HEK293 (cell line): ENCODE data around the gene TMEM150A.

Source experiments
- CTCF ChIA-PET: fragments of 350-600 bp; formaldehyde crosslinking; extraction: SDS; loops from one replicate; lab custom pipeline; 2021; ENCODE audit warnings: antibody characterized with exemption; lab: Yijun Ruan, JAX
- POLR2A ChIA-PET: fragments of 300-600 bp; formaldehyde crosslinking; extraction: SDS; loops from one replicate; lab custom pipeline; 2020; ENCODE audit warnings: antibody characterized with exemption, inconsistent platforms; lab: Yijun Ruan, JAX
- H3K27ac ChIP-seq: fragments of 200-500 bp; sonication (Bioruptor generic); 2 replicates; pipeline ENCODE4 v1.5.1; 2014; ENCODE audit warnings: low read depth, low read length, control low read depth, inconsistent platforms; ENCODE audit errors: extremely low read depth
- H3K36me3 ChIP-seq, 2 experiments: fragments of 200-500 bp in 1 of 2; sonication (Bioruptor generic) in 1 of 2; 1 replicate in 1 of 2; 2 replicates in 1 of 2; pipeline ENCODE4 v1.5.1; 2014 to 2017; ENCODE audit warnings: inconsistent platforms in 2 of 2, low read length in 2 of 2; ENCODE audit not compliant: control insufficient read depth in 2 of 2, insufficient read depth in 1 of 2
- H3K4me1 ChIP-seq: fragments of 200-500 bp; sonication (Bioruptor generic); 2 replicates; pipeline ENCODE4 v1.5.1; 2014; ENCODE audit warnings: mild to moderate bottlenecking, low read length, inconsistent platforms; ENCODE audit not compliant: control insufficient read depth, insufficient read depth
- H3K4me3 ChIP-seq: 2 replicates; pipeline ENCODE4 v1.5.1; 2011; ENCODE audit warnings: low read depth, mild to moderate bottlenecking, control low read depth, low read length, moderate library complexity
- H3K9me3 ChIP-seq: fragments of 200-500 bp; sonication (Bioruptor generic); 2 replicates; pipeline ENCODE4 v1.5.1; 2014; ENCODE audit warnings: low read depth, low read length, inconsistent platforms; ENCODE audit not compliant: control insufficient read depth, insufficient read depth
- ATF2 ChIP-seq: fragments of 450-650 bp; formaldehyde crosslinking; IDR thresholded peaks from 2 replicates; pipeline ENCODE4 v1.5.1; 2016; ENCODE audit warnings: missing biosample characterization, missing genetic modification characterization, low read depth
- KLF16 ChIP-seq: fragments of 450-650 bp; formaldehyde crosslinking; IDR thresholded peaks from 2 replicates; pipeline ENCODE4 v1.5.1; 2017; ENCODE audit warnings: missing biosample characterization, missing genetic modification characterization
- KLF7 ChIP-seq: fragments of 450-650 bp; formaldehyde crosslinking; IDR thresholded peaks from 2 replicates; pipeline ENCODE4 v1.5.1; 2016; ENCODE audit warnings: missing biosample characterization, missing genetic modification characterization, borderline replicate concordance
- KLF9 ChIP-seq: fragments of 450-650 bp; formaldehyde crosslinking; IDR thresholded peaks from 2 replicates; pipeline ENCODE4 v1.5.1; 2016; ENCODE audit warnings: missing biosample characterization, missing genetic modification characterization, low read depth
- RBAK ChIP-seq: fragments of 450-650 bp; formaldehyde crosslinking; IDR thresholded peaks from 2 replicates; pipeline ENCODE4 v1.5.1; 2016; ENCODE audit warnings: missing biosample characterization, missing genetic modification characterization
- REPIN1 ChIP-seq: fragments of 450-650 bp; formaldehyde crosslinking; IDR thresholded peaks from 2 replicates; pipeline ENCODE4 v1.5.1; 2017; ENCODE audit warnings: missing biosample characterization, missing genetic modification characterization, low read depth
- SALL2 ChIP-seq: fragments of 450-650 bp; formaldehyde crosslinking; IDR thresholded peaks from 2 replicates; pipeline ENCODE4 v1.5.0; 2017; ENCODE audit warnings: missing biosample characterization, mild to moderate bottlenecking, missing genetic modification characterization, borderline replicate concordance
- SCRT2 ChIP-seq: fragments of 450-650 bp; formaldehyde crosslinking; IDR thresholded peaks from 2 replicates; pipeline ENCODE4 v1.5.1; 2016; ENCODE audit warnings: missing biosample characterization, missing genetic modification characterization
- ZFP69B ChIP-seq: fragments of 450-650 bp; formaldehyde crosslinking; IDR thresholded peaks from 2 replicates; pipeline ENCODE4 v1.5.1; 2016; ENCODE audit warnings: missing biosample characterization, missing genetic modification characterization
- ZNF132 ChIP-seq: fragments of 450-650 bp; formaldehyde crosslinking; IDR thresholded peaks from 2 replicates; pipeline ENCODE4 v1.5.1; 2017; ENCODE audit warnings: missing biosample characterization, missing genetic modification characterization, borderline replicate concordance
- ZNF214 ChIP-seq: fragments of 450-650 bp; formaldehyde crosslinking; IDR thresholded peaks from 2 replicates; pipeline ENCODE4 v1.5.1; 2017; ENCODE audit warnings: missing biosample characterization, mild to moderate bottlenecking, missing genetic modification characterization, borderline replicate concordance
- ZNF223 ChIP-seq: fragments of 450-650 bp; formaldehyde crosslinking; IDR thresholded peaks from 2 replicates; pipeline ENCODE4 v1.5.1; 2016; ENCODE audit warnings: missing biosample characterization, missing genetic modification characterization
- ZNF23 ChIP-seq: fragments of 450-650 bp; formaldehyde crosslinking; IDR thresholded peaks from 2 replicates; pipeline ENCODE4 v1.5.1; 2016; ENCODE audit warnings: missing biosample characterization, missing genetic modification characterization, borderline replicate concordance
- ZNF292 ChIP-seq: fragments of 450-650 bp; formaldehyde crosslinking; IDR thresholded peaks from 2 replicates; pipeline ENCODE4 v1.5.1; 2016; ENCODE audit warnings: low read depth, missing biosample characterization, missing genetic modification characterization, borderline replicate concordance
- ZNF391 ChIP-seq: fragments of 450-650 bp; formaldehyde crosslinking; IDR thresholded peaks from 2 replicates; pipeline ENCODE4 v1.5.1; 2016; ENCODE audit warnings: low read depth, missing biosample characterization, missing genetic modification characterization, borderline replicate concordance
- ZNF530 ChIP-seq: fragments of 450-650 bp; formaldehyde crosslinking; IDR thresholded peaks from 2 replicates; pipeline ENCODE4 v1.5.1; 2016; ENCODE audit warnings: low read depth, missing biosample characterization, missing genetic modification characterization
- ZNF571 ChIP-seq: fragments of 450-650 bp; formaldehyde crosslinking; IDR thresholded peaks from 2 replicates; pipeline ENCODE4 v1.5.0; 2017; ENCODE audit warnings: missing biosample characterization, missing genetic modification characterization
- ZNF596 ChIP-seq: fragments of 450-650 bp; IDR thresholded peaks from 2 replicates; pipeline ENCODE4 v1.5.0; 2018; ENCODE audit warnings: missing biosample characterization, mild to moderate bottlenecking, missing genetic modification characterization, moderate library complexity
- ZNF830 ChIP-seq: fragments of 450-650 bp; IDR thresholded peaks from 2 replicates; pipeline ENCODE4 v1.5.0; 2018; ENCODE audit warnings: missing biosample characterization, missing genetic modification characterization, low read depth, mild to moderate bottlenecking, moderate library complexity
- ZNF837 ChIP-seq: fragments of 450-650 bp; formaldehyde crosslinking; IDR thresholded peaks from 2 replicates; pipeline ENCODE4 v1.5.1; 2016; ENCODE audit warnings: missing biosample characterization, missing genetic modification characterization
- TF ChIP-seq, protein P1 (sequence below): fragments of 450-650 bp; formaldehyde crosslinking; conservative IDR thresholded peaks from 2 replicates; pipeline ENCODE4 v1.5.1; 2016; ENCODE audit warnings: low read depth, missing biosample characterization, missing genetic modification characterization

TMEM150A gene

GRCh38 chr2:85623991-85624390 lies 21.5 kb upstream of the TMEM150A start:
- ChIA-PET POLR2A (no interaction called here), CTCF (interaction anchor here (0.7 kb wide), 1 partner anchor 102 kb away, joined by 3 read pairs; no protein-coding TSS in a partner anchor)
- TF ChIP-seq KLF16 (tag by site-specific recombination) (no peak), ATF2 (tag by site-specific recombination) (no peak), SCRT2 (tag by site-specific recombination) (no peak), ZNF23 (no peak), ZNF223 (tag by site-specific recombination) (no peak), KLF9 (tag by site-specific recombination) (no peak), REPIN1 (tag by site-specific recombination) (no peak), ZNF391 (no peak), ZNF596 (no peak), SALL2 (tag by site-specific recombination) (no peak), ZNF830 (tag by site-specific recombination) (no peak), ZNF214 (tag by site-specific recombination) (no peak), ZNF132 (no peak), RBAK (tag by site-specific recombination) (no peak)
- no peak overlapping the region for H3K4me3 ChIP-seq
- H3K9me3 ChIP-seq = no peaks in the 10 kb centered on the region
- no peak overlapping the region for H3K27ac ChIP-seq
- H3K36me3 ChIP-seq = peaks cover 86 to 89% of the 10 kb centered on the region in 2 experiments
- H3K4me1 ChIP-seq = no peaks in the 10 kb centered on the region

DNA sequence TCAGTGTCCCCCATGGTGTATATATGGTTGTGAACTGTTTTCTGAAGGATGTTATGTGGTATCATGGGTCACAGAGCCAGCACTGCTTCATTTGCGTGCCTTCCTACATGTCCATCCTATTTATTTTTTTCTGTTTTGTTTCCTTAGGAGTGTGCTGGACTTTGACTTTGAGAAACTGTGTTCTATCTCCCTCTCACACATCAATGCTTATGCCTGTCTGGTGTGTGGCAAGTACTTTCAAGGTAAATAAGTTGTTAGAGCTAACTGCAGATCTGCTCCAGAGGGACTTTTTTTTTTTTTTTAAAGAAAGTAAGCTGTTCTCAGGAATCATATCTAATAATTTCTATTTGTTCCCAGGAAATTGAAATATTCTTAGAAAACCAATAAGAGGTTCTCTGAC lies 18.8 kb upstream of the TMEM150A start:
- ChIA-PET CTCF (interaction anchor here (4.2 kb wide), 1 partner anchor 15 kb away, joined by 35 read pairs; no protein-coding TSS in a partner anchor), POLR2A (interaction anchor here (1.6 kb wide), 1 partner anchor 83 kb away, joined by 4 read pairs; the partner anchor contains the start of gene MAT2A)
- Histone ChIP-seq H3K4me1 (peaks cover 8% of the 10 kb centered on the region), H3K27ac (no peak overlapping the region), H3K4me3 (no peak overlapping the region), H3K9me3 (no peaks in the 10 kb centered on the region), H3K36me3 (peaks cover 71 to 75% of the 10 kb centered on the region in 2 experiments)
- no peak for TF ChIP-seq ZNF292 (tag by site-specific recombination)
- no peak for TF ChIP-seq KLF7 (tag by site-specific recombination)
- TF ChIP-seq ZNF530 (tag by site-specific recombination) = no peak
- TF ChIP-seq ZNF596 = no peak
- TF ChIP-seq, protein P1, sequence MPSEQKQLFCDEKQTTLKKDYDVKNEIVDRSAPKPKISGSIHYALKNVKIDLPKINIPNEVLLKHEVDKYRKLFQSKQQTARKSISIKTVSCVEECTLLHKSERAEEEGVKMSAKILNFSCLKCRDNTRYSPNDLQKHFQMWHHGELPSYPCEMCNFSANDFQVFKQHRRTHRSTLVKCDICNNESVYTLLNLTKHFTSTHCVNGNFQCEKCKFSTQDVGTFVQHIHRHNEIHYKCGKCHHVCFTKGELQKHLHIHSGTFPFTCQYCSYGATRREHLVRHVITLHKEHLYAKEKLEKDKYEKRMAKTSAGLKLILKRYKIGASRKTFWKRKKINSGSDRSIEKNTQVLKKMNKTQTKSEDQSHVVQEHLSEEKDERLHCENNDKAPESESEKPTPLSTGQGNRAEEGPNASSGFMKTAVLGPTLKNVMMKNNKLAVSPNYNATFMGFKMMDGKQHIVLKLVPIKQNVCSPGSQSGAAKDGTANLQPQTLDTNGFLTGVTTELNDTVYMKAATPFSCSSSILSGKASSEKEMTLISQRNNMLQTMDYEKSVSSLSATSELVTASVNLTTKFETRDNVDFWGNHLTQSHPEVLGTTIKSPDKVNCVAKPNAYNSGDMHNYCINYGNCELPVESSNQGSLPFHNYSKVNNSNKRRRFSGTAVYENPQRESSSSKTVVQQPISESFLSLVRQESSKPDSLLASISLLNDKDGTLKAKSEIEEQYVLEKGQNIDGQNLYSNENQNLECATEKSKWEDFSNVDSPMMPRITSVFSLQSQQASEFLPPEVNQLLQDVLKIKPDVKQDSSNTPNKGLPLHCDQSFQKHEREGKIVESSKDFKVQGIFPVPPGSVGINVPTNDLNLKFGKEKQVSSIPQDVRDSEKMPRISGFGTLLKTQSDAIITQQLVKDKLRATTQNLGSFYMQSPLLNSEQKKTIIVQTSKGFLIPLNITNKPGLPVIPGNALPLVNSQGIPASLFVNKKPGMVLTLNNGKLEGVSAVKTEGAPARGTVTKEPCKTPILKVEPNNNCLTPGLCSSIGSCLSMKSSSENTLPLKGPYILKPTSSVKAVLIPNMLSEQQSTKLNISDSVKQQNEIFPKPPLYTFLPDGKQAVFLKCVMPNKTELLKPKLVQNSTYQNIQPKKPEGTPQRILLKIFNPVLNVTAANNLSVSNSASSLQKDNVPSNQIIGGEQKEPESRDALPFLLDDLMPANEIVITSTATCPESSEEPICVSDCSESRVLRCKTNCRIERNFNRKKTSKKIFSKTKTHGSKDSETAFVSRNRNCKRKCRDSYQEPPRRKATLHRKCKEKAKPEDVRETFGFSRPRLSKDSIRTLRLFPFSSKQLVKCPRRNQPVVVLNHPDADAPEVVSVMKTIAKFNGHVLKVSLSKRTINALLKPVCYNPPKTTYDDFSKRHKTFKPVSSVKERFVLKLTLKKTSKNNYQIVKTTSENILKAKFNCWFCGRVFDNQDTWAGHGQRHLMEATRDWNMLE (tag by site-specific recombination) = no peak
- no peak for TF ChIP-seq ZNF837 (tag by site-specific recombination)
- no peak for TF ChIP-seq ZNF214 (tag by site-specific recombination)
- TF ChIP-seq ZFP69B (tag by site-specific recombination) = no peak
- TF ChIP-seq ZNF571 (tag by site-specific recombination) = no peak
